ENCODE data around the gene PVR.

GRCh38 chr19:44637390-44637764, 6.3 kb upstream of the PVR start:
- no peak for TF ChIP-seq RXRA (IDR thresholded peaks at IDR 0.05; ENCODE audit: borderline replicate concordance, low read depth)
- TF ChIP-seq RFX5 (IDR thresholded peaks at IDR 0.05; ENCODE audit: low read length) = no peak
- TF ChIP-seq CTCF (IDR thresholded peaks at IDR 0.05) = no peak
- TF ChIP-seq TAF1 (IDR thresholded peaks at IDR 0.05; ENCODE audit: borderline replicate concordance, low read depth, low read length) = no peak
- TF ChIP-seq RAD21 (IDR thresholded peaks at IDR 0.05; ENCODE audit: low read length) = no peak
- no peak for TF ChIP-seq USF1 (IDR thresholded peaks at IDR 0.05; ENCODE audit: borderline replicate concordance, low read depth)
- no peak for TF ChIP-seq GATA2 (CRISPR knock-in tag; IDR thresholded peaks at IDR 0.05)

Data from SK-N-SH (cell line).